Neutrophil (primary cell): ENCODE data around the gene BCORL1.

Experiments used
- H3K27ac ChIP-seq: fragments of 200-600 bp; sonication (generic); 2 replicates; pipeline ENCODE4 v1.5.1; 2016; ENCODE audit warnings: mild to moderate bottlenecking, moderate library complexity
- H3K27me3 ChIP-seq: fragments of 200-600 bp; sonication (generic); 2 replicates; pipeline ENCODE4 v1.6.0; 2016; ENCODE audit warnings: mild to moderate bottlenecking
- H3K36me3 ChIP-seq: fragments of 200-600 bp; sonication (generic); 2 replicates; pipeline ENCODE4 v1.5.1; 2017
- H3K4me1 ChIP-seq, 2 experiments: fragments of 200-600 bp in 1 of 2; sonication (generic) in 1 of 2; 1 replicate in 1 of 2; 2 replicates in 1 of 2; pipeline versions ENCODE4 v1.5.1 to v1.6.1; 2013 to 2016; ENCODE audit warnings: low read depth in 1 of 2, low read length in 1 of 2, mild to moderate bottlenecking in 1 of 2, moderate library complexity in 1 of 2; ENCODE audit not compliant: control insufficient read depth in 1 of 2, insufficient read depth in 1 of 2
- H3K4me3 ChIP-seq, 2 experiments: fragments of 200-600 bp in 1 of 2; sonication (generic) in 1 of 2; 1 replicate in 1 of 2; 2 replicates in 1 of 2; pipeline ENCODE4 v1.5.1; 2013 to 2016; ENCODE audit warnings: low read depth in 1 of 2, low read length in 1 of 2, mild to moderate bottlenecking in 1 of 2, moderate library complexity in 1 of 2
- H3K9me3 ChIP-seq: fragments of 200-600 bp; sonication (generic); 2 replicates; pipeline ENCODE4 v1.5.1; 2016
- CTCF ChIP-seq: fragments of 200-600 bp; sonication (generic); IDR thresholded peaks from 2 replicates; pipeline ENCODE4 v1.5.1; 2016; ENCODE audit warnings: antibody characterized with exemption

The BCORL1 gene

DNA sequence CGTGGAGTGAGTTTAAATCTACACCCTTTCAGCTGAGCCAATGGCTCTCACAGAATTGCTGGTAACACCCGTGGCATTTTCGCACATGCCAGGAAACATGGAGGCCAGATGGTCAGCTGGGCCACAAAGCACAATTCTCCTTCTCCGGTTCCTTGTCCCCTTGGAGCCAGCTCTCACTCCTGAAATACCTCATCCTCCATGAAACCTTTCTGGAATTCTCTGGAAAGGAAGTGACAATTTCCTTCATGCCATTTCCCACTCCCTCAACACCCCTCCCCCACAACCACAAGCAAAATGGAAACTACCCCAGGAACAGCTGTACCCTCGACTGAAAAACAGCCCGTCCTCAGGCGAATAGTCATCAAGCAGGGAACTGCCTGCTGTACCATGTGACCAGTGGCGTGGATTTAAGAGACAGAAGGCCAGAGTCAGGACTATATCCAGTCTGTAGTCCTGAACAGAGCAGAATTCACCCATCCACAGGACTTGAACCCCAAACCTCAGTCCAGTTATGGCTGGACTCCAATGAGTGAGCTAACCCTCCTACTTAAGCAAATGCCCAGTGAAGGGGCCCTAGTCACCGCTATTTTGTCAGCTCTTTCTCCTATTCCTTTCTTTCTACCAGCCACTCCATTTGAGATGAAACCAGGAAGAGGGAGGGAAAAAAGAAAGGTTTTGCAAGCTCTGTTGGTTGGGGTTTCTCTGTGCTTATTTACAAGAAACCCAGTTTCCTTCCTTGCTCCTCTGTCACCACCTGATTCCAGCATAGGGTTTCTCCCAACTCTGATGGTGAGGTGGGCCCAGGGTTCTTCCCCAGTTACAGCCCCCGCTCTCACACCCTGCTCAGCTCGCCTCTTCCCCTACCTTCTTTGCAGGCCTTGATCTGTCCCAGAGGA, 103.4 kb downstream of the BCORL1 start:
- H3K9me3 ChIP-seq, result no peaks in the 10 kb centered on the region
- H3K4me1 ChIP-seq, result peaks cover 89 to 96% of the 10 kb centered on the region in 2 experiments
- no peaks in the 10 kb centered on the region for H3K27me3 ChIP-seq
- TF ChIP-seq CTCF, result no peak
- H3K36me3 ChIP-seq, result peaks cover 4% of the 10 kb centered on the region
- peak overlapping the region; percentile 97 for H3K27ac ChIP-seq
- H3K4me3 ChIP-seq, result peak overlapping the region; percentile 59 to 68

DNA sequence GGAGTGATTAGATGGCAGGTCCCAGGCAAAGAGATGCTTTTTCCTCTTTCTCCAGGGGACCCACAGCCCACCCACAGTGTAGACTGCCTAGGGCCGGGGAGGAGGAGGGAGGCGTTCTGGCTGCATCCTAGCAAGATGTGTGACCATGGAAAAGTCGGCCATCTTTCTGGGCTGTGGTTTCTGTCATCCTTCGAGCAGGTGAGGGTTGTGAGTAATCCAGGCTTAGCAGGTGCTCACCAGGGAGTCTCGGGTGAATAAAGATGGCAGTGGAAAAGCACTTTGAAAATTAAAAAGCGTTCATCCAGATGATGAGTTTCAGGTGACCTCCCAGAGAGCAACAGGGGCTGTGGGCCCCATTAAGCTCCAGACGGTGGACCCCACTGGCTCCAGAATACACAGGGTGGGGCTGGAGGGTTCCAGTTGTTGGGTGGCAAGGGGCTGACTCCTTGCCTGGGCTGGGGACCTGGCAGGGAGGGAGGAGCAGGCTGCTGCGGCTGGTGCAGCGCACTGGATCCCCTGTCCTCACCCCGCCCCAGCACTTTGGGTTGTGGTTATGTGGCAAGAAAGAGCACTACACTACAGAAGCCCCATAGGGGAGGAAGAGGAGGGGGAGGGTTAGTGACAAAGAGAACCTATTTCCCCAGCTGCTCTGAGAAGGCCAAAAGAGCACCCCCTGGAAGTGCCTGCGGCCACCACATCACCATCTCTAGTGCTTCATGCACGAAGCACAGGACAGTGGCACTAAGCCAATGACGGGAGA, 104.2 kb downstream of the BCORL1 start:
- peak; percentile 42 for TF ChIP-seq CTCF
- H3K36me3 ChIP-seq, result no peaks in the 10 kb centered on the region
- peaks cover 89 to 96% of the 10 kb centered on the region in 2 experiments for H3K4me1 ChIP-seq
- H3K9me3 ChIP-seq, result no peaks in the 10 kb centered on the region
- H3K4me3 ChIP-seq, result peak overlapping the region; percentile 59 to 68
- no peaks in the 10 kb centered on the region for H3K27me3 ChIP-seq
- H3K27ac ChIP-seq, result peak overlapping the region; percentile 97

GRCh38 chrX:130090364-130090763, 107.9 kb downstream of the BCORL1 start:
- Histone ChIP-seq H3K27me3 (no peaks in the 10 kb centered on the region), H3K36me3 (no peaks in the 10 kb centered on the region), H3K4me3 (peak overlapping the region; percentile 7 to 8), H3K9me3 (no peaks in the 10 kb centered on the region), H3K4me1 (peaks cover 84 to 91% of the 10 kb centered on the region in 2 experiments), H3K27ac (peak overlapping the region; percentile 97)
- no peak for TF ChIP-seq CTCF

GRCh38 chrX:130091980-130092522, 109.6 kb downstream of the BCORL1 start:
- H3K4me3 ChIP-seq, result peak overlapping the region; percentile 56 to 58
- peak overlapping the region; percentile 97 for H3K27ac ChIP-seq
- no peaks in the 10 kb centered on the region for H3K9me3 ChIP-seq
- H3K4me1 ChIP-seq, result peaks cover 77 to 84% of the 10 kb centered on the region in 2 experiments
- no peaks in the 10 kb centered on the region for H3K27me3 ChIP-seq
- no peaks in the 10 kb centered on the region for H3K36me3 ChIP-seq
- peak; percentile 64 for TF ChIP-seq CTCF

- Histone ChIP-seq H3K4me1 (peaks cover 75 to 82% of the 10 kb centered on the region in 2 experiments), H3K27me3 (no peaks in the 10 kb centered on the region), H3K36me3 (no peaks in the 10 kb centered on the region), H3K4me3 (no peak overlapping the region), H3K27ac (peak overlapping the region; percentile 97), H3K9me3 (no peaks in the 10 kb centered on the region)
- TF ChIP-seq CTCF, result no peak
Observed at GRCh38 chrX:130093271-130093670, 110.8 kb downstream of the BCORL1 start.
